ENCODE measurements around the gene L2HGDH.

- TF ChIP-seq POLR2AphosphoS5 (IDR thresholded peaks at IDR 0.05; ENCODE audit: low read depth, low read length) (no peak), CTCF (IDR thresholded peaks at IDR 0.05) (no peak), GABPA (IDR thresholded peaks at IDR 0.05; ENCODE audit: low read depth) (no peak), ZBTB33 (IDR thresholded peaks at IDR 0.05; ENCODE audit: borderline replicate concordance, low read depth) (no peak), EP300 (IDR thresholded peaks at IDR 0.05; ENCODE audit: borderline replicate concordance in 1 of 2, low read depth in 1 of 2, low read length in 1 of 2) (no peak), RAD21 (IDR thresholded peaks at IDR 0.05; ENCODE audit: low read length) (no peak), YY1 (IDR thresholded peaks at IDR 0.05; ENCODE audit: low read depth) (no peak), EZH2phosphoT487 (IDR thresholded peaks at IDR 0.05; ENCODE audit: borderline replicate concordance, low read depth) (no peak), CHD2 (IDR thresholded peaks at IDR 0.05; ENCODE audit: low read length, partially characterized antibody) (no peak), SMC3 (IDR thresholded peaks at IDR 0.05; ENCODE audit: low read depth, low read length) (no peak)
These were observed 48.7 kb downstream of the L2HGDH start for GRCh38 chr14:50263321-50263720.
